ENCODE results near the gene TACSTD2.
"Not testable (repeated sequence)": the region's sequence is repeated elsewhere in the genome, so short reads cannot be mapped to it uniquely, and the experiment has no call there.

TACSTD2 gene
- 0 to 4.7 (median 0.33) reads per million in 17 experiments for total RNA-seq

- DNase-seq, result peak in 3 of 4 experiments; percentile 16 to 55 (median 19)
Observed at GRCh38 chr1:58576727-58577653, at the start of gene TACSTD2. Gene TACSTD2, minus strand, starts transcription at chr1:58577252. Its CDS starts 96 bp downstream, at chr1:58577156.

- no peak for DNase-seq
Observed at GRCh38 chr1:58626293-58626692, 49.2 kb upstream of the TACSTD2 start.

- not testable (repeated sequence) for DNase-seq
Observed at GRCh38 chr1:58623259-58623658, 46.2 kb upstream of the TACSTD2 start.

GRCh38 chr1:58622571-58622970 lies 45.5 kb upstream of the TACSTD2 start:
- no peak for DNase-seq

GRCh38 chr1:58621391-58621790 lies 44.3 kb upstream of the TACSTD2 start:
- DNase-seq, result peak; percentile 24 to 63 (median 42)

- DNase-seq, result peak; percentile 34 to 63 (median 54)
Observed at GRCh38 chr1:58620926-58621325, 43.9 kb upstream of the TACSTD2 start.

GRCh38 chr1:58620259-58620658 lies 43.2 kb upstream of the TACSTD2 start:
- peak in 2 of 4 experiments; percentile 10 to 25 for DNase-seq

- DNase-seq, result peak in 3 of 4 experiments; percentile 9 to 31 (median 20)
Observed at GRCh38 chr1:58619286-58620054, 42.4 kb upstream of the TACSTD2 start.

GRCh38 chr1:58618303-58618702 lies 41.3 kb upstream of the TACSTD2 start:
- DNase-seq, result peak; percentile 89 to 97 (median 94)

GRCh38 chr1:58611861-58612385 lies 34.9 kb upstream of the TACSTD2 start:
- peak; percentile 9 to 55 (median 25) for DNase-seq

- no peak for DNase-seq
Observed at GRCh38 chr1:58608945-58609344, 31.9 kb upstream of the TACSTD2 start.

- DNase-seq, result no peak
Observed at GRCh38 chr1:58608297-58608696, 31.2 kb upstream of the TACSTD2 start.

GRCh38 chr1:58607391-58607790 lies 30.3 kb upstream of the TACSTD2 start:
- DNase-seq, result no peak

GRCh38 chr1:58601921-58602320 lies 24.9 kb upstream of the TACSTD2 start:
- not testable (repeated sequence) for DNase-seq

- peak in 1 of 4 experiments; percentile 38 for DNase-seq
Observed at GRCh38 chr1:58597996-58598395, 20.9 kb upstream of the TACSTD2 start.

- DNase-seq, result no peak
Observed at GRCh38 chr1:58597076-58597475, 20.0 kb upstream of the TACSTD2 start.

GRCh38 chr1:58596631-58597052 lies 19.6 kb upstream of the TACSTD2 start:
- DNase-seq, result peak in 1 of 4 experiments; percentile 16

- DNase-seq, result no peak
Observed at GRCh38 chr1:58594546-58594945, 17.5 kb upstream of the TACSTD2 start.

GRCh38 chr1:58592522-58593134 lies 15.6 kb upstream of the TACSTD2 start:
- DNase-seq, result no peak

GRCh38 chr1:58591806-58592205 lies 14.8 kb upstream of the TACSTD2 start:
- no peak for DNase-seq

- no peak for DNase-seq
Observed at GRCh38 chr1:58590019-58590418, 13.0 kb upstream of the TACSTD2 start.

- DNase-seq, result no peak
Observed at GRCh38 chr1:58588396-58588795, 11.3 kb upstream of the TACSTD2 start.

Measured in suppressor macrophage (primary cell).